Neutrophil (primary cell): ENCODE results near the gene FABP3.

Experiments used
- H3K27ac ChIP-seq: fragments of 200-600 bp; sonication (generic); 2 replicates; pipeline ENCODE4 v1.5.1; 2016; ENCODE audit warnings: mild to moderate bottlenecking, moderate library complexity
- H3K27me3 ChIP-seq: fragments of 200-600 bp; sonication (generic); 2 replicates; pipeline ENCODE4 v1.6.0; 2016; ENCODE audit warnings: mild to moderate bottlenecking
- H3K36me3 ChIP-seq: fragments of 200-600 bp; sonication (generic); 2 replicates; pipeline ENCODE4 v1.5.1; 2017
- H3K4me1 ChIP-seq, 2 experiments: fragments of 200-600 bp in 1 of 2; sonication (generic) in 1 of 2; 1 replicate in 1 of 2; 2 replicates in 1 of 2; pipeline versions ENCODE4 v1.5.1 to v1.6.1; 2013 to 2016; ENCODE audit warnings: low read depth in 1 of 2, low read length in 1 of 2, mild to moderate bottlenecking in 1 of 2, moderate library complexity in 1 of 2; ENCODE audit not compliant: control insufficient read depth in 1 of 2, insufficient read depth in 1 of 2
- H3K4me3 ChIP-seq, 2 experiments: fragments of 200-600 bp in 1 of 2; sonication (generic) in 1 of 2; 1 replicate in 1 of 2; 2 replicates in 1 of 2; pipeline ENCODE4 v1.5.1; 2013 to 2016; ENCODE audit warnings: low read depth in 1 of 2, low read length in 1 of 2, mild to moderate bottlenecking in 1 of 2, moderate library complexity in 1 of 2
- H3K9me3 ChIP-seq: fragments of 200-600 bp; sonication (generic); 2 replicates; pipeline ENCODE4 v1.5.1; 2016
- TF ChIP-seq, protein P1 (sequence below): fragments of 200-600 bp; sonication (generic); IDR thresholded peaks from 2 replicates; pipeline ENCODE4 v1.5.1; 2016; ENCODE audit warnings: antibody characterized with exemption

FABP3 gene

DNA sequence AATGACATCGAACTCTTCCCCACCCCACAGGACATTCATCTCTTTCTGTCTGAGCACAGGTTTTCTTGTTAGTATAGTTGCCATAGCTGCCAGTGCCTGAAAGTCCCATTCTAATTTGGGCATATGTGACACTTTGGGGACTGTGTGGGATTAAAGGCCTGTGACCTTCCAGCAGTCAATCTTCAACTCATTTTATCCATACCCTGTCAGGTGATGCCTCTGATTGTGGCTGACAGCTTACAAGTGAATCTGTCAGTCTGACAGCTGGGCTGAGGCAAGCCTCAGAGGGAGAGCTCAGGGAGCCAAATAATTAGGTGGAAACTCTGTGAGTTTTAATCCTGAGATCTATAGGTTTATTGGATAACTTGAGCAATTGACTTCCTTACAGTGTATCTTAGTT is 46.4 kb downstream of the FABP3 start:
- Histone ChIP-seq H3K4me3 (no peak overlapping the region), H3K27ac (no peak overlapping the region), H3K9me3 (no peaks in the 10 kb centered on the region), H3K4me1 (no peaks in the 10 kb centered on the region), H3K36me3 (peaks cover 20% of the 10 kb centered on the region), H3K27me3 (no peaks in the 10 kb centered on the region)
- TF ChIP-seq, protein P1, sequence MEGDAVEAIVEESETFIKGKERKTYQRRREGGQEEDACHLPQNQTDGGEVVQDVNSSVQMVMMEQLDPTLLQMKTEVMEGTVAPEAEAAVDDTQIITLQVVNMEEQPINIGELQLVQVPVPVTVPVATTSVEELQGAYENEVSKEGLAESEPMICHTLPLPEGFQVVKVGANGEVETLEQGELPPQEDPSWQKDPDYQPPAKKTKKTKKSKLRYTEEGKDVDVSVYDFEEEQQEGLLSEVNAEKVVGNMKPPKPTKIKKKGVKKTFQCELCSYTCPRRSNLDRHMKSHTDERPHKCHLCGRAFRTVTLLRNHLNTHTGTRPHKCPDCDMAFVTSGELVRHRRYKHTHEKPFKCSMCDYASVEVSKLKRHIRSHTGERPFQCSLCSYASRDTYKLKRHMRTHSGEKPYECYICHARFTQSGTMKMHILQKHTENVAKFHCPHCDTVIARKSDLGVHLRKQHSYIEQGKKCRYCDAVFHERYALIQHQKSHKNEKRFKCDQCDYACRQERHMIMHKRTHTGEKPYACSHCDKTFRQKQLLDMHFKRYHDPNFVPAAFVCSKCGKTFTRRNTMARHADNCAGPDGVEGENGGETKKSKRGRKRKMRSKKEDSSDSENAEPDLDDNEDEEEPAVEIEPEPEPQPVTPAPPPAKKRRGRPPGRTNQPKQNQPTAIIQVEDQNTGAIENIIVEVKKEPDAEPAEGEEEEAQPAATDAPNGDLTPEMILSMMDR, result no peak

DNA sequence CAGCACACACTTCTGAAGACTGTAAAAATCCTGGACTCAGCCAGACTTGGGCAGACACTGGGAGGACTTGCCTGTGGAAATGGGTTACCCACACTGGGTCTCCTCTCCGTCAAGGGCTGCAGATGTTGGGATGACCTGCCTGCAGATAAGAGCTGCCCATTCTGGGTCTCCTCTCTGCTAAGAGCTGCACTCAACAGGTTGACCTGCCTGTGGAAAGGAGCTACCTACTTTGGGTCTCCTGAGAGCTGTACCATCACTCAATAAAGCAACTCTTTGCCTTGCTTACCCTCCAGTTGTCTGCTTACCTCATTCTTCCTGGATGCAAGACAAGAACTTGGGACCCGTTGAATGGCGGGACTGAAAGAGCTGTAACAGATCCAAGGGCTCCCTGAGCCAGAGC is 47.9 kb downstream of the FABP3 start:
- no peaks in the 10 kb centered on the region for H3K4me1 ChIP-seq
- H3K9me3 ChIP-seq, result no peaks in the 10 kb centered on the region
- H3K4me3 ChIP-seq, result no peak overlapping the region
- TF ChIP-seq, protein P1, result no peak
- H3K36me3 ChIP-seq, result peaks cover 24% of the 10 kb centered on the region
- H3K27ac ChIP-seq, result no peak overlapping the region
- H3K27me3 ChIP-seq, result no peaks in the 10 kb centered on the region

DNA sequence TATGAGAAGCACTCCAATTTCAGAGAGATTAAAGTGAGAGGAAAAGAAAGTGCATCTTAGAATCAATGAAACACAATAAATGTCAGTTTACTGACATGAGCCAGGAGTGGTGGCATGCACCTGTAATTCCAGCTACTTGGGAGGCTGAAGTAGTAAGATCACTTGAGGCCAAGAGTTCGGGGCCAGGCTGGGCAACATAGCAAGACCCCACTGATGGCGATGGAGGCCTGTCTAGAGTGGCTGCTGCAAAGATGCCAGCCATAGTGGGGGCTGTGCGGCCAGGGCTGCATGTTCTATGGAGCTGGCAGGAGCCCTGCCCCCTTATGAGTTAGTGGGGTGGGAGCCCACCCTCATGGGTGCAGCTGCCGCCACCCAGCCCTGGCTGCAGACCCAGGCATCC is 48.8 kb downstream of the FABP3 start:
- H3K9me3 ChIP-seq, result no peaks in the 10 kb centered on the region
- no peak overlapping the region for H3K27ac ChIP-seq
- H3K4me1 ChIP-seq, result no peaks in the 10 kb centered on the region
- no peak overlapping the region for H3K4me3 ChIP-seq
- H3K36me3 ChIP-seq, result peaks cover 31% of the 10 kb centered on the region
- TF ChIP-seq, protein P1, result no peak
- no peaks in the 10 kb centered on the region for H3K27me3 ChIP-seq

DNA sequence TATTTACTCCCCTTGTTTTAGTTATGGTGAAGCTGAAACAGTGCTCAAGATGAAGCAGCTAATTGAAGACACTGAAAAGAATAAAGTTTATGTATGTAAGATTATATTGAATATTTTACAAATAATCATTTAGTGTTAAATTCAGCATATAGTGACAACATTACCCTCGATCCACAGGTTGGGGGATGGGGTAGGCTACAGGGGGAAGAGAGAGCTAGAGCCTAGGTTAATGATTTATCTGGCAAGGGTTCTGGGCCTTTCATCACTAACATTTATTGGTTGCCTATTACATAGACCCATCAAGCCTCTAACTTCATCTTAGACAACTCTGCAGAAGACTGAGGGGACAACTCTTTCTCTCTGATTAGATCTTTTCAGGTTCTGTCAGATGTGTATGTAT is 54.7 kb downstream of the FABP3 start:
- peaks cover 68% of the 10 kb centered on the region for H3K36me3 ChIP-seq
- no peaks in the 10 kb centered on the region for H3K4me1 ChIP-seq
- H3K9me3 ChIP-seq, result no peaks in the 10 kb centered on the region
- H3K27ac ChIP-seq, result no peak overlapping the region
- no peaks in the 10 kb centered on the region for H3K27me3 ChIP-seq
- TF ChIP-seq, protein P1, result no peak
- H3K4me3 ChIP-seq, result no peak overlapping the region

DNA sequence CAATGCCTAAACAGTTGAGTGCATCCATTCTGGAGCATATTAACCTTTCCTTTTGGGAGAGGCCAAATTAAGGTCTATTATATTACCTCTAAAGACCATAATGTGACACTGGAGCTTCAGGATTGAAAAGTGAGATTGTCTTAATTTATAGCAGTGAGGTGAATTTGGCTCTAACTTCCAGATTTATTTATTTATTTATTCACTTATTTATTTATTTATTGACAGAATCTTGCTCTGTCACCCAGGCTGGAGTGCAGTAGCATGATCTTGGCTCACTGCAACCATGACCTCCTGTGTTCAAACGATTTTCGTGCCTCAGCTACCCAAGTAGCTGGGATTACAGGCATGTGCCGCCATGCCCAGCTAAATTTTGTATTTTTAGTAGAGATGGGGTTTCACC is 57.0 kb downstream of the FABP3 start:
- H3K27ac ChIP-seq, result no peak overlapping the region
- H3K27me3 ChIP-seq, result no peaks in the 10 kb centered on the region
- TF ChIP-seq, protein P1, result no peak
- H3K4me3 ChIP-seq, result no peak overlapping the region
- no peaks in the 10 kb centered on the region for H3K9me3 ChIP-seq
- H3K36me3 ChIP-seq, result peaks cover 90% of the 10 kb centered on the region
- no peaks in the 10 kb centered on the region for H3K4me1 ChIP-seq
